PC-9 (cell line): Measurements from ENCODE around the gene BCAR3.

Experiments
- EZH2 ChIP-seq: fragments of 200-600 bp; sonication (generic); IDR thresholded peaks from 2 replicates; pipeline ENCODE4 v1.8.0; 2017; ENCODE audit warnings: antibody characterized with exemption, low read depth
- TF ChIP-seq, protein P1 (sequence below): fragments of 200-600 bp; sonication (generic); conservative IDR thresholded peaks from 2 replicates; pipeline ENCODE4 v1.6.1; 2017; ENCODE audit warnings: mixed run types, antibody characterized with exemption, mild to moderate bottlenecking, moderate library complexity

- TF ChIP-seq, protein P1, sequence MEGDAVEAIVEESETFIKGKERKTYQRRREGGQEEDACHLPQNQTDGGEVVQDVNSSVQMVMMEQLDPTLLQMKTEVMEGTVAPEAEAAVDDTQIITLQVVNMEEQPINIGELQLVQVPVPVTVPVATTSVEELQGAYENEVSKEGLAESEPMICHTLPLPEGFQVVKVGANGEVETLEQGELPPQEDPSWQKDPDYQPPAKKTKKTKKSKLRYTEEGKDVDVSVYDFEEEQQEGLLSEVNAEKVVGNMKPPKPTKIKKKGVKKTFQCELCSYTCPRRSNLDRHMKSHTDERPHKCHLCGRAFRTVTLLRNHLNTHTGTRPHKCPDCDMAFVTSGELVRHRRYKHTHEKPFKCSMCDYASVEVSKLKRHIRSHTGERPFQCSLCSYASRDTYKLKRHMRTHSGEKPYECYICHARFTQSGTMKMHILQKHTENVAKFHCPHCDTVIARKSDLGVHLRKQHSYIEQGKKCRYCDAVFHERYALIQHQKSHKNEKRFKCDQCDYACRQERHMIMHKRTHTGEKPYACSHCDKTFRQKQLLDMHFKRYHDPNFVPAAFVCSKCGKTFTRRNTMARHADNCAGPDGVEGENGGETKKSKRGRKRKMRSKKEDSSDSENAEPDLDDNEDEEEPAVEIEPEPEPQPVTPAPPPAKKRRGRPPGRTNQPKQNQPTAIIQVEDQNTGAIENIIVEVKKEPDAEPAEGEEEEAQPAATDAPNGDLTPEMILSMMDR, result no peak
- no peak for TF ChIP-seq EZH2
These were observed 22.0 kb upstream of the BCAR3 start for GRCh38 chr1:93703643-93704042.
